AG09309 (cell line): ENCODE measurements around the gene SLC17A3.

Experiments
- DNase-seq: peaks from one replicate; pipeline ENCODE4 v3.0.0-alpha.2; 2010; ENCODE audit warnings: low read depth
- H3K4me3 ChIP-seq: 2 replicates; pipeline ENCODE4 v1.5.1; 2011; ENCODE audit warnings: mild to moderate bottlenecking, low read depth, low read length, moderate library complexity; ENCODE audit not compliant: control insufficient read depth
- TF ChIP-seq, protein P1 (sequence below): IDR thresholded peaks from 2 replicates; pipeline ENCODE4 v1.5.1; 2011; ENCODE audit warnings: mild to moderate bottlenecking, low read depth, low read length, inconsistent platforms; ENCODE audit not compliant: insufficient read depth, control insufficient read depth; ENCODE audit errors: missing control alignments

The SLC17A3 gene

DNA sequence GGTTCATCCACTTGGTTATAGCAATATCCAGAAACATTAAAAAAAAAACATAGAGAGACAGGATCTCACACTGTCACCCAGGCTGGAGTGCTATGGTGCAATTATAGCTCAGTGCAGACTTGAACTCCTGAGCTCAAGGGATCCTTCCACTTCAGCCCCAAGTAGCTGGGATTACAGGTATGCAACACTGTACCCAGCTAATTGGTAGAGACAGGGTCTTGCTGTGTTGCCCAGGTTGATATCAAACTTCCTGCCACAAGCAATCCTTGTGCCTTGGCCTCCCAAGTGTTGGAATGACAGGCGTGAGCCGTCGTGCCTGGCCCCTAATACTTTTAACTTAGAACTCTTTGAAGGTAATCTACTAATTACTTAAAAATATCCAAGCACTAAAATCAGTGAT lies 41.4 kb downstream of the SLC17A3 start:
- no peak overlapping the region for H3K4me3 ChIP-seq
- DNase-seq, result no peak
- TF ChIP-seq, protein P1, sequence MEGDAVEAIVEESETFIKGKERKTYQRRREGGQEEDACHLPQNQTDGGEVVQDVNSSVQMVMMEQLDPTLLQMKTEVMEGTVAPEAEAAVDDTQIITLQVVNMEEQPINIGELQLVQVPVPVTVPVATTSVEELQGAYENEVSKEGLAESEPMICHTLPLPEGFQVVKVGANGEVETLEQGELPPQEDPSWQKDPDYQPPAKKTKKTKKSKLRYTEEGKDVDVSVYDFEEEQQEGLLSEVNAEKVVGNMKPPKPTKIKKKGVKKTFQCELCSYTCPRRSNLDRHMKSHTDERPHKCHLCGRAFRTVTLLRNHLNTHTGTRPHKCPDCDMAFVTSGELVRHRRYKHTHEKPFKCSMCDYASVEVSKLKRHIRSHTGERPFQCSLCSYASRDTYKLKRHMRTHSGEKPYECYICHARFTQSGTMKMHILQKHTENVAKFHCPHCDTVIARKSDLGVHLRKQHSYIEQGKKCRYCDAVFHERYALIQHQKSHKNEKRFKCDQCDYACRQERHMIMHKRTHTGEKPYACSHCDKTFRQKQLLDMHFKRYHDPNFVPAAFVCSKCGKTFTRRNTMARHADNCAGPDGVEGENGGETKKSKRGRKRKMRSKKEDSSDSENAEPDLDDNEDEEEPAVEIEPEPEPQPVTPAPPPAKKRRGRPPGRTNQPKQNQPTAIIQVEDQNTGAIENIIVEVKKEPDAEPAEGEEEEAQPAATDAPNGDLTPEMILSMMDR, result no peak

DNA sequence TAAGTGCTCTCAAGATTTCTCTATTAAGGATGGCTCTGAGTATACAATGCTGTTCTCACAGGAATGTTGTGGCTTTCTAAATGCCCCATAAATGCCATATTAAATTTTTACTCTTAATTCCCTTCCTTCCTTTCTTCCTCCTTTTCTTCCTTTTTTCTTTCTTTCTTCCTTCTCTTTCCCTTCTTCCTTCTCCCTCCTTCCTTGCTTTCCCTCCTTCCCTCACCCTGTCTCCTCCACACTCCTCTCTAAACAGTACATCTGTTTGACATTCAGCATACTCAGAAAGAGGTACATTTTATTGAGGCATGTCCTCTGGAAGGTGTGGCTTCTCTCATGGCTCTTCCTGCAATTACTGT lies 41.8 kb downstream of the SLC17A3 start:
- TF ChIP-seq, protein P1, result no peak
- DNase-seq, result no peak
- H3K4me3 ChIP-seq, result no peak overlapping the region

DNA sequence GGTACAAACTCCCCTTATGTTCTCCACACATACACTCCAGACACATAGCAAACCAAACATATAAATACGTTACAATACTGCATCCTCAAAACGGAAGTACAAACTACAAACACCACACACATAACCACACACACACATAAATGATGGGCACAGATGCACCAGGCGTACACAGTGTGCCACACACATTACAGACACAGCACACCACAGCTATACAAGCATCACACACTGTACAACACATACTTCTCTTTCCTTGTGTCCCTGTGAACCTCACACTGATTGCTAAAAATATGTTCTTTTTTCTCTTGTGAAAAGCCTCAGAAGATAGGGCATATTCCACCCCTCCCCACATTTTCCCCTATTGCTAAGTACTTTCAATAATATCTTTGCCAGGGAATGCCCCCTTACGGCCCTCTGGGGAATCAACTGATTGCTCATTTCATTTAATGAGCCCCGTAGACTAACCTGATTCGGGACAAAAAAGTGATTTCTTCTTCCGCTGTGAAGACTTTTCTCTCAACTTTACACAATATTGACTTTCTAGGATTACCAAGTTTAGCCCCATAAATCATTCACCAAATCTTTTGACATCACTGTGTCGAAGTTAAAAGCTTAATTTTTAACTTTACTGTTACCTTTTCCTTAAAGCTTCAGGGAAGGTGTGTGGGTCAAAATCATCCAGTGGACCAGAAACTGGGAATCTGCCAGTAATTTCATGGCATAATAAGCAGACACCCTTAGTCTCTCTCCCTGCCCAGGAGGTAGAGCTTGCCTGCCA lies 42.3 kb downstream of the SLC17A3 start, which contains the start of gene SLC17A1:
Gene SLC17A1 (minus strand): TSS at position 521 of the 775 bp plus-strand sequence. CDS start 1,495 bp downstream, outside the sequence.
- no peak for DNase-seq
- TF ChIP-seq, protein P1, result no peak
- no peak within 1 kb of the TSS for H3K4me3 ChIP-seq

DNA sequence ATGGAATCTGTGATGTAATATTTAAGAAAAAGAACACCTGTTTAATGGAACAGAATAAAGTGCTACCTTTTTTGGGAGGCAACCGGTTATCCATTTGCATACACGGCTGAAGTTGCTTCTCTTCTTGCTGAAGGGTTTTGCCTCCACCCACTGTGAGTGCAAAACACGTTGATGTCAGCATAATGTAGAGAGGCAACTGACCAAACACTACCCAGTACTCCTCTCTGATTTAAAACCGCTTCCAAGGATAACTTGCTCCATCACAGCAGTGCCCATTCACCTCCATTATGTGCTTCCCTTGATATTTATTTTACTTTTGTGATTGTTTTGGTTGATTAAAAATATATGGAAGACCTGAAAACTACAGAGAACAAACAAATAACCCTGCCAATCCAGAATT lies 43.6 kb downstream of the SLC17A3 start:
- DNase-seq, result no peak
- no peak overlapping the region for H3K4me3 ChIP-seq
- TF ChIP-seq, protein P1, result no peak

DNA sequence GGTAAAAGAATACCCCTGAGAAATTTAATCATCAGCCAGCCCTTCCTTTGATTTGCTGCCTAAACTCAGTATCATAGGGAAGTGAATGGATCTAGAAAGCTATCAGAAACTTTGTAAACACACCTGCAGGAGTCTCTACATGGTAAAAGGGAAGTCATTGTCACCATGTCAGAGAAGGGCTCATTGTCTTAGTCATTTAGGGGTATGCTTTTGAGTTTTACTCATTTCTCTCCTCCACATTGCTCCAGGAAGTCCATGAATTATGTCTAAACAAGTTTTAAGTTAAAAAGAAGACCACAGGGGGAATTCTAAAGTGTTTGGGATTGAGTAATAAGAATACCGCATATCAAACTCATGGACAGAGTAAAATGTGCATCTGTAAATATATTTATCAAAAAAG lies 44.7 kb downstream of the SLC17A3 start:
- H3K4me3 ChIP-seq, result no peak overlapping the region
- TF ChIP-seq, protein P1, result no peak
- no peak for DNase-seq

DNA sequence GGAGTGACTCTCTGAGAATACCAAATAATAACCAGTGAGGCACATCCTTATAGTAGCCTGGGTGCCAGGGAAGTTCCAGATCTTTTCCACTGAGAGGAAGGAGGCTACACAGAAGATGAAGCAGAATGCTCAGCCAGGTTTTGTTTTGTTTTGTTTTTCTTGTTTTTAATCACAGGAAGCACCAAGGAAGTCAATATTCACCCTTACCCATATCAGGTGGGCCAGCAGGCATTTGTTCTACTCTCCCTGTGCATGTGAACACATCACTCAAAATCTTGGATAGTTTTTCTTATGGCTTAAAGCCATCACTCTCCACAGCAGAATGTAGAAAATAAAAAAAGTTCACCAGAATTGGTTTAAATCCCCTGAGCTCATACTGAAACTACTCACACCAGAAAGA lies 52.7 kb downstream of the SLC17A3 start:
- H3K4me3 ChIP-seq, result no peak overlapping the region
- TF ChIP-seq, protein P1, result no peak

DNA sequence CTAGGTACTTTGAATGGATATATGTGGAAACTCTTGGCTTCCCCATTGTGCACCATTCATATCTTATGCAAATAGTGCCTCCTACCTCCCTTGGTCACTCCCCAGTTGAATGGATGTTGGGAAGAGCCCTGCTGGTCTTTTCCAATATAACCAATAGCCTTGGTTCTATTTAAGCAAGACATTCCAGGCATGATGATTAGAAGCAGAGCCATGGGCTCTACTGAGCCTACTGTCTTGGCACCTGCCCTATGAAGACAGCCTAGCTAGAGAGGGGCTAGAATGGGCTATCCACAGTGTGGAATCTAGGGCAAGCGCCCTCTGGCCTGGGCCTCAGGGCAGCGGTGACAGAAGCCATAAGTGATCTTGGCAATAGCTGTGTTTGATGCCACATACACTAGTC lies 57.8 kb downstream of the SLC17A3 start:
- no peak overlapping the region for H3K4me3 ChIP-seq
- DNase-seq, result no peak
- TF ChIP-seq, protein P1, result no peak

More for the DNA sequence above, 52.7 kb downstream of the SLC17A3 start:
- DNase-seq, result no peak
